GM23248 (cell line): ENCODE results near the gene GPR149. TPM values are rescaled to one million over a fixed set of nuclear protein-coding genes. Genes with fewer than 3 reads are reported as not detected.

Experiments
- DNase-seq: peaks from one replicate; pipeline ENCODE4 v3.0.0-alpha.2; 2015
- H2AFZ ChIP-seq: fragments of 200-600 bp; sonication (generic); 2 replicates; pipeline ENCODE4 v1.6.1; 2016; ENCODE audit warnings: antibody characterized with exemption
- H3F3A ChIP-seq: fragments of 200-600 bp; sonication (generic); 2 replicates; pipeline ENCODE4 v1.6.1; 2016; ENCODE audit warnings: mild to moderate bottlenecking, antibody characterized with exemption, mixed run types; ENCODE audit not compliant: insufficient read depth
- H3K27ac ChIP-seq: fragments of 200-600 bp; sonication (generic); 2 replicates; pipeline ENCODE4 v1.5.1; 2016; ENCODE audit warnings: mild to moderate bottlenecking
- H3K27me3 ChIP-seq: fragments of 200-600 bp; sonication (generic); replicated peaks from 2 replicates; pipeline ENCODE4 v1.6.1; 2016; ENCODE audit warnings: mild to moderate bottlenecking; ENCODE audit not compliant: insufficient read depth
- H3K36me3 ChIP-seq: fragments of 200-600 bp; sonication (generic); 2 replicates; pipeline ENCODE4 v1.6.1; 2016; ENCODE audit warnings: low read depth, mild to moderate bottlenecking
- H3K4me1 ChIP-seq: fragments of 200-600 bp; sonication (generic); 2 replicates; pipeline ENCODE4 v1.6.1; 2016; ENCODE audit warnings: mild to moderate bottlenecking; ENCODE audit not compliant: insufficient read depth
- H3K4me2 ChIP-seq: fragments of 200-600 bp; sonication (generic); one replicate; pipeline ENCODE4 v1.6.1; 2016; ENCODE audit warnings: mild to moderate bottlenecking; ENCODE audit not compliant: unreplicated experiment
- H3K4me3 ChIP-seq: fragments of 200-600 bp; sonication (generic); 2 replicates; pipeline ENCODE4 v1.5.1; 2016; ENCODE audit warnings: mild to moderate bottlenecking
- H3K79me2 ChIP-seq: fragments of 200-600 bp; sonication (generic); 2 replicates; pipeline ENCODE4 v1.6.1; 2016; ENCODE audit warnings: mild to moderate bottlenecking; ENCODE audit not compliant: insufficient read depth
- H3K9ac ChIP-seq: fragments of 200-600 bp; sonication (generic); 2 replicates; pipeline ENCODE4 v1.6.1; 2016; ENCODE audit warnings: mild to moderate bottlenecking
- H3K9me2 ChIP-seq: fragments of 200-600 bp; sonication (generic); 2 replicates; pipeline ENCODE4 v1.6.1; 2016; ENCODE audit warnings: mixed run types, mild to moderate bottlenecking, moderate library complexity; ENCODE audit not compliant: insufficient read depth
- H3K9me3 ChIP-seq: fragments of 200-600 bp; sonication (generic); one replicate; pipeline ENCODE4 v1.6.1; 2017; ENCODE audit warnings: low read depth
- H4K20me1 ChIP-seq: fragments of 200-600 bp; sonication (generic); 2 replicates; pipeline ENCODE4 v1.6.0; 2016; ENCODE audit not compliant: insufficient read depth
- EZH2 ChIP-seq: fragments of 200-600 bp; sonication (generic); IDR thresholded peaks from 2 replicates; pipeline ENCODE4 v1.6.1; 2018; ENCODE audit warnings: antibody characterized with exemption, mild to moderate bottlenecking; ENCODE audit not compliant: insufficient read depth, poor library complexity, severe bottlenecking
- EZH2phosphoT487 ChIP-seq: fragments of 200-600 bp; sonication (generic); IDR thresholded peaks from 2 replicates; pipeline ENCODE4 v1.6.1; 2018; ENCODE audit warnings: antibody characterized with exemption, moderate library complexity, mild to moderate bottlenecking, low read depth; ENCODE audit not compliant: insufficient read depth
- WGBS, 2 experiments: methylation state at CpG; one replicate each; pipeline ENCODE4 v1.1.6; 2015 to 2017; ENCODE audit warnings: low lambda C conversion rate in 2 of 2, low coverage in 1 of 2; ENCODE audit errors: missing lambda C conversion rate in 2 of 2; 5-methylcytosine and 5-hydroxymethylcytosine counted together
- in situ Hi-C: fragments of 300-500 bp; cut with MboI; formaldehyde crosslinking; loops from 2 replicates; pipeline ENCODE4 v1.15.0; 2020
- polyA plus RNA-seq: library from polyadenylated mRNA; unstranded; fragments of >200 nt; fragmentation: Nextera tagmentation; extraction: Ambion mirVana; gene quantifications from 2 replicates; pipeline ENCODE4 v1.2.1, GENCODE V29; 2016
- small RNA-seq: library from RNA; depleted of rRNA; stranded (forward); fragments of <200 nt; gene quantifications from one replicate; pipeline ENCODE3, GENCODE V24; 2014; ENCODE audit warnings: low read depth, low replicate concordance
- total RNA-seq: library from RNA; depleted of rRNA; stranded (reverse); fragments of >200 nt; shearing (Covaris generic); gene quantifications from 2 replicates; pipeline ENCODE4 v1.2.3, GENCODE V29; 2014; rRNA removed

The GPR149 gene
- total and polyA plus RNA-seq, 2 experiments from 2014 or later: not detected

DNA sequence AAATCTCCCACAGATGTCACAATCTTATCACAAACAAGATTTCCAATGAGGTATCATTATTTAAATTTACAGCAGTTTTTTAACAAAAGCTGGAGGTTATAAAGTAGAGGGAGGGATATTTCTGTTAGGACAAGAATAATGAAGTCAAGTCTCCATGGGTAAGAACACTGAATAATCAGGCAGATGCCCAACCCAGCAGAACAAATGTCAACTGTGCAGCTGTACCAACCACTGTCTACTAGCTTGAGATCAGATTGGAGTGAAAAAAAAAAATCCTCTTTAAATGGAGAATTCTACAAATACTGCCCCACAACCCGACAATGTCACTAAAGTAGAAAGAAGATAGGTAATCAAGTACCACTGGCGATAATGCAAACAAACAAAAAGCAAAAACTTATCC, 136.0 kb downstream of the GPR149 start:
- H3F3A ChIP-seq: no peaks in the 10 kb centered on the region
- no peaks in the 10 kb centered on the region for H3K4me1 ChIP-seq
- 0 out of 2 replicates have a peak, but pooled peaks cover 4% of the 10 kb centered on the region for H3K79me2 ChIP-seq
- no peak for DNase-seq
- in situ Hi-C loops: no loop called here
- H3K27ac ChIP-seq: no peak overlapping the region
- no peaks in the 10 kb centered on the region for H3K9me3 ChIP-seq
- no peak for TF ChIP-seq EZH2
- TF ChIP-seq EZH2phosphoT487: no peak
- no peak overlapping the region for H3K4me2 ChIP-seq
- H3K4me3 ChIP-seq: no peak overlapping the region
- H3K9me2 ChIP-seq: no peaks in the 10 kb centered on the region
- H2AFZ ChIP-seq: no peak overlapping the region
- no peak overlapping the region for H3K9ac ChIP-seq
- peaks cover 67% of the 10 kb centered on the region for H3K36me3 ChIP-seq
- H4K20me1 ChIP-seq: no peaks in the 10 kb centered on the region
- WGBS, 2 experiments: 95 to 98% methylated on average over 2 of the region's 2 CpGs
- no peaks in the 10 kb centered on the region for H3K27me3 ChIP-seq

DNA sequence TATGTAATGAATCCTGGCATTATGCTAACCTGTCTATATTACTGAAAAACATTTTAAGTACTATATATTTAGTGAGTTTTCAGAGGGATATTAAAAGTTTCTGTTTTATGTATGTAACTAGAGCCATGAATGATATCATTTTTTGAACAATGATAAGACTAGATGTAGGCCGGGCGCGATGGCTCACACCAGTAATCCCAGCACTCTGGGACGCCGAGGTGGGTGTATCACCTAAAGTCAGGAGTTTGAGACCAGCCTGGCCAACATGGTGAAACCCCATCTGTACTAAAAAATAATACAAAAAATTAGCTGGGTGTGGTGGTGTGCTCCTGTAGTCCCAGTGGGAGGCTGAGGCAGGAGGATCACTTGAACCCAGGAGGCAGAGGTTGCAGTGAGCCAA, 139.8 kb downstream of the GPR149 start:
- in situ Hi-C loops: no loop called here
- H2AFZ ChIP-seq: no peak overlapping the region

More for the DNA sequence above, 139.8 kb downstream of the GPR149 start:
- Histone ChIP-seq H4K20me1 (no peaks in the 10 kb centered on the region), H3K9ac (no peak overlapping the region), H3K79me2 (no peaks in the 10 kb centered on the region), H3K4me1 (no peaks in the 10 kb centered on the region), H3K27me3 (no peaks in the 10 kb centered on the region), H3F3A (no peaks in the 10 kb centered on the region), H3K9me2 (no peaks in the 10 kb centered on the region), H3K9me3 (no peaks in the 10 kb centered on the region), H3K36me3 (peaks cover 65% of the 10 kb centered on the region), H3K4me2 (no peak overlapping the region), H3K27ac (no peak overlapping the region), H3K4me3 (no peak overlapping the region)
- TF ChIP-seq EZH2phosphoT487 (no peak), EZH2 (no peak)
- no peak for DNase-seq
- 98 to 100% methylated on average over 5 of the region's 5 CpGs for WGBS, 2 experiments

Small RNA genes lying within 50 kb of the gene (small RNA-seq; reads per million reads assigned to genes)
- not detected for gene RF01210

Other genes starting within 250 kb of the GPR149 start
- gene DHX36, start 105.7 kb downstream of the GPR149 start, total RNA-seq: 16.3 and 22.5 TPM in 2 replicates
- gene DHX36, start 105.7 kb downstream of the GPR149 start, polyA plus RNA-seq: 15.2 and 15.8 TPM in 2 replicates